Suprapubic skin (tissue), 4 donors: ENCODE measurements around the gene APOBR.

ENCODE experiments used
- EP300 ChIP-seq: sonication (generic); formaldehyde crosslinking; IDR thresholded peaks from one replicate; pipeline ENCODE4 v1.6.1; 2017; ENCODE audit warnings: antibody characterized with exemption
- POLR2A ChIP-seq, 2 donors: fragments of 450-650 bp; IDR thresholded peaks; one replicate each; pipeline ENCODE4 v1.6.1; 2017; ENCODE audit warnings: antibody characterized with exemption in 2 of 2, mild to moderate bottlenecking in 2 of 2, moderate library complexity in 2 of 2
- POLR2AphosphoS5 ChIP-seq, 3 donors: sonication (generic); formaldehyde crosslinking; IDR thresholded peaks; one replicate each; pipeline ENCODE4 v1.6.1; 2017; ENCODE audit warnings: antibody characterized with exemption in 3 of 3
- TF ChIP-seq, protein P1 (sequence below), 2 donors: fragments of 200-600 bp in 1 of 2; fragments of 450-650 bp in 1 of 2; sonication (generic) in 1 of 2; IDR thresholded peaks; one replicate each; pipeline ENCODE4 v1.5.1; 2016 to 2019; ENCODE audit warnings: antibody characterized with exemption in 2 of 2, mild to moderate bottlenecking in 1 of 2, moderate library complexity in 1 of 2

DNA sequence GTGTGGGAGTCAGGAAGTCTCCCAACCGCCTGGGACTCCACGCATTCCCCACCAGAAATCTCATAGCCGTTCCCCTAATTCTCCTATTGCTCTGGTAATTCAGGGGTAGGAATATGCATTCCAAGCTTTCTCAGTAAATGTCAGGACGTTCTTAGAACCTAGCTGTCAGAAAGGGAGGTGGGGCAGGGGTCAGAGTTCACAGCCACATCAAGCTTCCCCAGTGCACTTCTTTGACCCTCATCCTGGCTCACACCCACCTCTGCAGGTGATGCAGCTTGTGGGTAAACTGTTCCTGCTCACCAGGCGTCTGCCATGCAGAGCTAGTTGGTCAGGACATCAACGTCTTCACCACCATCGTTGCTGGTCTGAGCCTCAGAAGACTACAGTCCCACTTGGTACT is 26.2 kb downstream of the APOBR start:
- no peak for TF ChIP-seq POLR2A (IDR thresholded peaks at IDR 0.05)
- TF ChIP-seq, protein P1, sequence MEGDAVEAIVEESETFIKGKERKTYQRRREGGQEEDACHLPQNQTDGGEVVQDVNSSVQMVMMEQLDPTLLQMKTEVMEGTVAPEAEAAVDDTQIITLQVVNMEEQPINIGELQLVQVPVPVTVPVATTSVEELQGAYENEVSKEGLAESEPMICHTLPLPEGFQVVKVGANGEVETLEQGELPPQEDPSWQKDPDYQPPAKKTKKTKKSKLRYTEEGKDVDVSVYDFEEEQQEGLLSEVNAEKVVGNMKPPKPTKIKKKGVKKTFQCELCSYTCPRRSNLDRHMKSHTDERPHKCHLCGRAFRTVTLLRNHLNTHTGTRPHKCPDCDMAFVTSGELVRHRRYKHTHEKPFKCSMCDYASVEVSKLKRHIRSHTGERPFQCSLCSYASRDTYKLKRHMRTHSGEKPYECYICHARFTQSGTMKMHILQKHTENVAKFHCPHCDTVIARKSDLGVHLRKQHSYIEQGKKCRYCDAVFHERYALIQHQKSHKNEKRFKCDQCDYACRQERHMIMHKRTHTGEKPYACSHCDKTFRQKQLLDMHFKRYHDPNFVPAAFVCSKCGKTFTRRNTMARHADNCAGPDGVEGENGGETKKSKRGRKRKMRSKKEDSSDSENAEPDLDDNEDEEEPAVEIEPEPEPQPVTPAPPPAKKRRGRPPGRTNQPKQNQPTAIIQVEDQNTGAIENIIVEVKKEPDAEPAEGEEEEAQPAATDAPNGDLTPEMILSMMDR (IDR thresholded peaks at IDR 0.05): no peak
- TF ChIP-seq EP300: no peak
- no peak for TF ChIP-seq POLR2AphosphoS5 (IDR thresholded peaks at IDR 0.05)
